Right lobe of liver (tissue), 6 donors: ENCODE data around the gene NUBP2. TPM values are rescaled to one million over a fixed set of nuclear protein-coding genes. Genes with fewer than 3 reads are reported as not detected.

Experiments
- ATAC-seq, 4 donors: fragments of 200-7000 bp; cut with Tn5 transposase; one replicate each; pipeline ENCODE4 v1.9.1; 2020; ENCODE audit warnings: mild to moderate bottlenecking in 4 of 4, moderate library complexity in 4 of 4
- DNase-seq, 3 donors: peaks; one replicate each; pipeline ENCODE4 v3.0.0-alpha.2; 2020
- H3K27ac ChIP-seq, 3 donors: fragments of 200-600 bp; one replicate each; pipeline ENCODE4 v1.8.0; 2022
- H3K27me3 ChIP-seq, 2 donors: fragments of 200-600 bp; one replicate each; pipeline ENCODE4 v1.8.0; 2022
- H3K36me3 ChIP-seq, 4 donors: fragments of 200-600 bp; sonication (generic) in 1 of 4; one replicate each; pipeline versions ENCODE4 v1.5.1 to v1.8.0; 2017 to 2022; ENCODE audit warnings: control low read depth in 1 of 4
- H3K4me1 ChIP-seq, 4 donors: fragments of 200-600 bp; sonication (generic) in 1 of 4; one replicate each; pipeline versions ENCODE4 v1.5.1 to v1.8.0; 2017 to 2022; ENCODE audit warnings: control low read depth in 1 of 4
- H3K4me3 ChIP-seq, 3 donors: fragments of 200-600 bp; one replicate each; pipeline ENCODE4 v1.8.0; 2022
- H3K9me3 ChIP-seq, 4 donors: fragments of 200-600 bp; sonication (generic) in 1 of 4; one replicate each; pipeline versions ENCODE4 v1.5.1 to v1.8.0; 2017 to 2022; ENCODE audit warnings: control low read depth in 1 of 4
- CTCF ChIP-seq, 4 donors: fragments of 200-600 bp in 3 of 4; fragments of 450-650 bp in 1 of 4; IDR thresholded peaks; one replicate each; pipeline versions ENCODE4 v1.5.1 to v1.8.0; 2016 to 2022; ENCODE audit warnings: antibody characterized with exemption in 4 of 4, mild to moderate bottlenecking in 2 of 4
- POLR2A ChIP-seq: fragments of 450-650 bp; IDR thresholded peaks from one replicate; pipeline ENCODE4 v1.6.1; 2017; ENCODE audit warnings: antibody characterized with exemption, mild to moderate bottlenecking
- WGBS: methylation state at CpG from one replicate; pipeline ENCODE4 v1.1.6; 2018; ENCODE audit warnings: low coverage, low lambda C conversion rate; ENCODE audit not compliant: insufficient coverage; ENCODE audit errors: missing lambda C conversion rate; 5-methylcytosine and 5-hydroxymethylcytosine counted together
- intact Hi-C, 2 donors: fragments of 100-400 bp; cut with DNase I; formaldehyde crosslinking; loops; one replicate each; pipeline versions ENCODE4 v1.11.2 to v1.14.1; 2022
- total RNA-seq, 6 experiments: library from RNA; depleted of rRNA in 2 of 6; stranded (reverse); fragments of >200 nt in 2 of 6; fragmentation: NEBNext Ultra II Directional in 3 of 6; extraction: Animal tissue kit (Norgen Biotek cat#: 25700) in 3 of 6; gene quantifications; one replicate each; pipeline versions ENCODE4 v1.1.0 to v1.2.4, GENCODE V29; 2016 to 2023
- donor health status: DM: no; HTN: yes; CAD: no.
- donor health status: DM: no; HTN: no; CAD: no.
- donor health status: DM: no; HTN: no; CAD: no.
- donor health status: DM: no; HTN: yes; CAD: no.
- donor health status: DM: no; HTN: yes; CAD: no.

NUBP2 gene
- total RNA-seq, 6 experiments from 2014 or later = 21.1 to 90.3 (median 32.6) TPM

DNA sequence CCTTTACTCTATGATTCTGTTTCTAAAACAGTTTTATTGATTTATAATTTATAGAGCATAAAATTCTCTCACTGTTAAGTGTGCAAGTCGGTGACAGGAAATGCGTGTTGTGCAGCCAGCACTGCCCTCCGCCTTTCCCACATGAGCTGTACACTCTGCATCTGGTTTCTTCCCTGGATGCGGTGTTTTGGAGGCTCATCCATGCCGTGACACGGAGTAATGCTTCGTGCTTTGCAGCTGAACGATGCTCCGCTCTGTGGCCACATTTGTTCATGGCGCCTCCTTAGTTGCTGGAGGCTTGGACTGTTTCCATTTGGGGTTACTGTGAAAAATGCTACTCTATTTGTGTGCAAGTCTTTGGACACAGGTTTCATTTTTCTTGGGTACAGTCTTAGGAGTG lies 17.9 kb downstream of the NUBP2 start:
- Histone ChIP-seq H3K27me3 (no peaks in the 10 kb centered on the region), H3K27ac (no peak overlapping the region), H3K4me1 (no peaks in the 10 kb centered on the region), H3K4me3 (no peak overlapping the region), H3K9me3 (no peaks in the 10 kb centered on the region), H3K36me3 (no peaks in the 10 kb centered on the region)
- WGBS = 74% methylated on average over 8 of the region's 10 CpGs
- intact Hi-C loops = no loop called here
- no peak for DNase-seq
- TF ChIP-seq CTCF (IDR thresholded peaks at IDR 0.05) (no peak), POLR2A (no peak)
- ATAC-seq = no peak

DNA sequence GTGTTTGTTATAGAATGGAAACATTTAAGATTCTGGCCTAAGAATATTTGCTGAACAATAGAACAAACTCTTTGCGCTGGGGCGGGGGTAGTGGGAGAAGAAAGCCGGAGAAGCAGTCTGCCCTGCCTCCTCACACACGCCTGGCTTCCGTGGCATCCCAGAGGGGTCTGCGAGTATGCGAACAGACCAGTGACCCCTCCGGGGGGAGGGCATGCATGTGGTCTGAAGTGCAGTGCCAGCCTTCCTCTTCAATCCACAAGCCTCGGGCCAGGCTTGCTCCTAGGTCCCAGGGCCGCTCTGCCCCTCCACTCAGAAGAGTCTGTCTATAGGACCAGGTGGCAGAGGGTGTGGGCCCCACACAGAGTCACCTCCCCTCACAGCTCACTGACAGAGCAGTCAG lies 24.9 kb downstream of the NUBP2 start:
- no peak for TF ChIP-seq CTCF (IDR thresholded peaks at IDR 0.05)
- TF ChIP-seq POLR2A = no peak
- no peak overlapping the region for H3K4me3 ChIP-seq
- no peak for ATAC-seq
- H3K4me1 ChIP-seq = no peaks in the 10 kb centered on the region
- H3K36me3 ChIP-seq = peaks cover 0 to 31% (median 22%) of the 10 kb centered on the region in 4 donors
- no peak for DNase-seq
- no peaks in the 10 kb centered on the region for H3K9me3 ChIP-seq
- 75% methylated on average over 4 of the region's 10 CpGs for WGBS
- no peak overlapping the region for H3K27ac ChIP-seq
- H3K27me3 ChIP-seq = no peaks in the 10 kb centered on the region
- intact Hi-C loops = no loop called here

DNA sequence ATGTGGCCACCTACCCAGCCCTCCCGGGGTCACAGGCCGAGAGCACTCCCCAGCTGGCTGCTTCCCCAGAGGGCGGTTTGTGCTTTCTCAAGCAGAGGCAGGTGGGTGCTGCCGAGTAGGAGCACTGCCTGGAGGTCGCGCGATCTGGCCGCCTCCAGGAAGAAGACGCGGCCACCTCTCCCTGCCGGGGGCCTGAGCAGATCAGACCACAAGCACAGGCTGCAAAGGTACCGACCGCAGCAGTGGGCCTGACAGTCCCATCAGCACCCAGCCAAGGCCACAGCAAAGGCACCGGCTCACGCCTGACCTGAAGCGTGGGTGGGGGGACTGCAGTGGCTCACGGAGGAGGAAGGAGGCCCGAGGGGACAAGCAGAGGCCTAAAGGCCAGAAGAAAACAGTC lies 25.9 kb downstream of the NUBP2 start:
- TF ChIP-seq CTCF (IDR thresholded peaks at IDR 0.05) (no peak), POLR2A (no peak)
- peaks cover 0 to 5% (median 0%) of the 10 kb centered on the region in 4 donors for H3K4me1 ChIP-seq
- H3K27ac ChIP-seq = no peak overlapping the region
- DNase-seq (no peak), ATAC-seq (no peak)
- H3K36me3 ChIP-seq = peaks cover 0 to 39% (median 22%) of the 10 kb centered on the region in 4 donors
- no peaks in the 10 kb centered on the region for H3K9me3 ChIP-seq
- 89% methylated on average over 6 of the region's 18 CpGs for WGBS
- no peak overlapping the region for H3K4me3 ChIP-seq
- no peaks in the 10 kb centered on the region for H3K27me3 ChIP-seq
- intact Hi-C loops = no loop called here

DNA sequence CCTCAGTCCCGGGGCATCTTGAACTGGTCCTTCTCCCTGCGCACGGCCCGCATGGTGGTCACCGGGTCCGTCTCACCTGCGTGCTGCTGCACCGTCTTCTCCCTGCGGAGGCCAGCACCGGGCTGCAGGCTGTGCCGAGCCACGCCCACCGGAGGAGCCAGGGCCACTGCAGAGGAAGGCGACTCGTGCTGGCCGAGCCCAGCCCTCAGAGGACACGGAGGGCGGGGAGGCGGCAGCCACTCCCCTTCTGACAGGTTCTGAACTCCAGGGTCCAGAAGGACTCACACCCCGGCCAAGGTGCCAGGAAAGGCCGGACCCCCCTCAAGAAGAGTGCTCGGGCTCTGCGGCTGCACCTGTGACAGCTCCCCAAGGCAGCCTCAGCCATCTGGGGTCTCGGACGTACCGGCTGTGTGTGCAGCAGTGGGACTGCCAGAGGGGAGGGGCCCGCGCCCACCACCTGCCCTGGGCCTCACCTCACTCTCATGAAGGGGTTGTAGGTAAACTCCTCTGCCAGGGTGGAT lies 26.6 kb downstream of the NUBP2 start:
- intact Hi-C loops = no loop called here
- Histone ChIP-seq H3K4me1 (peaks cover 0 to 5% (median 0%) of the 10 kb centered on the region in 4 donors), H3K4me3 (no peak overlapping the region), H3K9me3 (no peaks in the 10 kb centered on the region), H3K27ac (no peak overlapping the region), H3K36me3 (peaks cover 0 to 43% (median 24%) of the 10 kb centered on the region in 4 donors), H3K27me3 (no peaks in the 10 kb centered on the region)
- no peak for DNase-seq
- peak in 1 of 4 donors; percentile 4 for ATAC-seq
- WGBS = 96% methylated on average over 5 of the region's 28 CpGs
- TF ChIP-seq POLR2A (no peak), CTCF (IDR thresholded peaks at IDR 0.05) (no peak)

DNA sequence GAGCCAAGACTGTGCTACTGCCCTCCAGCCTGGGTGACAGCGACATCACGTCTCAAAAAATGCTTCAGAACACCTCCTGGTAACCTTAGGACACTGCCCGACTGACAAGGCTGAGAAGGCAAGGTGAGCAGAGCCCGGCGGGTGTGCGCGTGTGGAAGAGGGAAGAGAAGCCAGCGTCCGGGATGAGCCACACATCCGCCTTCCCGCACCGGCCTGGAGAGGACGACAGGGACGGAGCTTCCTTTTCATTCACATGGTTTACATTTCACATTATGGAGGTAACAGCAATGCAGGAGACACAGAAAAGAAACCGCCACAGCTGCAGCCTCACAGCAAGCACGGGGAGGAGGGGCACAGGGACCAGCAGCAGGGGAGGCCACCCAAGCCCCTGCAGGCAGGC lies 27.3 kb downstream of the NUBP2 start:
- Histone ChIP-seq H3K27me3 (no peaks in the 10 kb centered on the region), H3K4me3 (no peak overlapping the region), H3K4me1 (peaks cover 0 to 5% (median 0%) of the 10 kb centered on the region in 4 donors), H3K27ac (no peak overlapping the region), H3K36me3 (peaks cover 0 to 46% (median 27%) of the 10 kb centered on the region in 4 donors), H3K9me3 (no peaks in the 10 kb centered on the region)
- ATAC-seq (no peak), DNase-seq (no peak)
- 80% methylated on average over 3 of the region's 16 CpGs for WGBS
- intact Hi-C loops = no loop called here
- no peak for TF ChIP-seq CTCF (IDR thresholded peaks at IDR 0.05)
- TF ChIP-seq POLR2A = no peak
